Inferior parietal cortex (tissue), 1 donor: ENCODE data around the gene COPG1.
"Not testable (repeated sequence)": the region's sequence is repeated elsewhere in the genome, so short reads cannot be mapped to it uniquely, and the experiment has no call there.

Source experiments
- DNase-seq: peaks from one replicate; pipeline ENCODE4 v3.0.0-alpha.2; 2016; ENCODE audit errors: extremely low spot score

Gene COPG1

DNA sequence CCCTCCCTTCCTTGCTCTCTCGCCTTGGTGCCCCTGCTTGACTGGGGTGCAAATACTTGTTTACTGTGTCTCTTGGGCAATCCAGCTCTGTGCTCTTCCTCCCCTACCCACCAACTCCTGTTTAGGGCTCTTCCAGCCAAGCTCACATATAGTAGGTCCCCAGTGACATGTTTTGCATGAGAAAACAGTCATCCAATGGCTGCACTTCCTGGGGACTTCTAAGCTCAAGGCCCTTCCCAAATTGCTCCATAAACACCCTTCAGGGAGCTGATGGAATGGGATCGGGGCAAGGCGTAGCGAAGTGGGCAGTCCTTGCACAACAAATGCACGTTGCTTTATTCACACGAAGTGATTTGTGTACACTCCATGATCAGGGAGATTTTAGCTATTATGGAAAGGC, 9.4 kb upstream of the COPG1 start:
- DNase-seq = no peak

- no peak for DNase-seq
These were observed 9.0 kb upstream of the COPG1 start for GRCh38 chr3:129240436-129240835.

GRCh38 chr3:129245141-129245540, 4.3 kb upstream of the COPG1 start:
- DNase-seq = no peak

DNA sequence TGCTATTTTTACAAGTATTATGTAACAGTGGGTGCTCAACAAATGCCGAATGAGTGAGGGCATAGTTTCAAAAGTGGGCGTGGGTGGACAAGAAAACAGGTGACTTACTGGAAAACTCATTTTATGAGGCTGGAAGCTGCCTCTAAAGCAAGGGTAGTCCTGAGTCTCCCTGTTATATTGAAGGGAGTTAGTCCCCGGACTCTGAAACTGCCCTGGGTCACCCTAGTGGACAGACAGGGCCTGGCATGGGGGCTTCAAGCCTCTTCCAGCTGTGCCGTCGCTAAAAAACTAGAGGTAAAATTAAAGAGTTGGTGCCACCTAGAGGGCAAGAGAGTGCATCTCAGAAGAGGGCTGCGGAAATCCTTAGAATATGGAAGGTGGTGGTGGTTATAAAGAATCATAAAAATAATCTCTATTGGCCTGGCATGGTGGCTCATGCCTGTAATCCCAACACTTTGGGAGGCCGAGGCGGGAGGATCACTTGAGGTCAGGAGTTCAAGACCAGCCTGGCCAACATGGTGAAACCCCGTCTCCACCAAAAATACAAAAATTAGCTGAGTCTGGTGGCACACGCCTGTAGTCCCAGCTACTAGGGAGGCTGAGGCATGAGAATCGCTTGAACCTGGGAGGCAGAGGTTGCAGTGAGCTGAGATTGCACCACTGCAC, 3.6 kb upstream of the COPG1 start:
- DNase-seq = peak; percentile 91

GRCh38 chr3:129246636-129247035, 2.8 kb upstream of the COPG1 start:
- no peak for DNase-seq

GRCh38 chr3:129248286-129248979, 973 bp upstream of the COPG1 start:
- no peak for DNase-seq

- DNase-seq = no peak
These were observed 3.3 kb downstream of the COPG1 start for GRCh38 chr3:129252748-129253147.

- DNase-seq = no peak
These were observed 5.3 kb downstream of the COPG1 start for GRCh38 chr3:129254536-129255230.

GRCh38 chr3:129256270-129256669, 6.9 kb downstream of the COPG1 start:
- no peak for DNase-seq

- no peak for DNase-seq
These were observed 8.2 kb downstream of the COPG1 start for GRCh38 chr3:129257609-129258008.

GRCh38 chr3:129259612-129260477, 10.4 kb downstream of the COPG1 start:
- DNase-seq = no peak

- no peak for DNase-seq
These were observed 11.2 kb downstream of the COPG1 start for GRCh38 chr3:129260606-129261005.

- DNase-seq = no peak
These were observed 12.5 kb downstream of the COPG1 start for GRCh38 chr3:129261894-129262293.

DNA sequence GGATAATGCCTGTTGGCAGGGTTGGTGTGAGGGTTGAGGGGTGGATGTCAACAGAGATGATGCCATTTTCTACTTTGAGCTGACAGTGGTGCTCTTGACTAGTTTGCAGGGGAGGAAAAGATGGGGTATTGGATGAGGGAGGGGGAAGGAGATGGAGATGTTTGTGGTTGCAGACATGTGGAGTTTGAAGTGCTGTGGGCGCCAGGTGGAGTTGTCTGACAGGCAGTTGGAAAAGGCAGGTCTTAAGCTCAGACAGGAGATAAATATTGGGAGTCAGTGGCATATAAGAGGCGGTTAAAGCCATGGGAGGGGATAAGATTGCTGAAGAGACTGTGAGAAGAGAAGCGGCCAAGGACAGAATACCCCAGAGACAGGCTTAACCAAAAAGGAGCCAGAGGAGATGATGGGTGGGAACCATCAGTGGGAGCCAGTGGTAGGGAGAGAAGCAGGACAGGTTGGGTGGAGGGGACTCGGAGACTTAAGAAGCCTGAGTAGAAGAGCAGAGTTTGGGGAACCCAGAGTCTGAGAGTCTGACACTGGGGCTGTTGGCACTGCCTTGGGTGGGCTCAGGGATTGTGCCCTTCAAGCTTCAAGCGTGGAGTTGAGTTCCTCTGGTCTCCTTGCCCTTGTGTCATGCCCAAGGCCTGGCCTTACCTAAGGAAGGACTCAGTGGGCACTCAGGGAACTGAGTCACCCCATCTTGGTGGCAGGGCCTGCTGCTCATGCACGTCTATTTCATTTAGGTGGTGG, 13.9 kb downstream of the COPG1 start:
- DNase-seq = no peak

GRCh38 chr3:129264994-129265393, 15.6 kb downstream of the COPG1 start:
- DNase-seq = not testable (repeated sequence)

DNA sequence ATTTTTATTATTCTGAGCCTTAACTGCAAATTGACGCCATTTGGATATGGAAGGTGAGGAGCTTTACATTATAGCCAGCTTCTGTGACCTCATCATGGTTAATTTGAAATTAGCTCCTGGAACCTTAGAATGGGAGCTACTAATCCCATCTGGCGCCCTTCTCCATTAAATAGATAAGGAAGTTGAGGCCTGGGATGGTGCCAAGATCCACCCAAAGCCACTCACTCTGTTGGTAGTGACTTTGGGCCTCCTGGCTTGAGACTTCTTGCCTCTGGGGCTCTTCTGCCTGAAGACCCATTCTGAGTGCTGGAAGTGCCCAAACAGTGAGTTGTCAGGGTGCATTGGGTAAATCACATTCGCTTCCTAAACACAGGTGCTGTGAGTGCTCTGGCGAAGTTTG, 17.2 kb downstream of the COPG1 start:
- DNase-seq = no peak

GRCh38 chr3:129268396-129268795, 19.0 kb downstream of the COPG1 start:
- no peak for DNase-seq

- DNase-seq = no peak
These were observed 22.3 kb downstream of the COPG1 start for GRCh38 chr3:129271674-129272073.

DNA sequence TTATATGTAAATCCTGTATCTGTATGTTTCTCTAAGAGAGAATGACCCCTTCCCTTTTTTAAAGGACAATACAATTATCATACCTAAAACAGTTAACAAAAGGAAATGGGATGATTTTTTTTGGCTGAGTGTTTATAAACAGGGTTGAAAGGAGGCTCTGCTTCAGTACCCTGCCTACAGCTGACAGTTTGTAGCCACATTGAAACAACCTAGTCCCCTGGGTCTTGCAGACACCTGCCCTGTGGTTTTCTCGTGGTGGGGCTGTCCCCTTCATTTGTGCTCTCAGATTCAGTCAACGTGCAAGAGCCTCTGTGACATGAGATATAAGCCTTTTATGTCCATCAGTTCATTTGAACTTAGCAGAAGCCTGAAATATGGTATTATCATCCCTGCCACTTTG, 27.0 kb downstream of the COPG1 start:
- no peak for DNase-seq

DNA sequence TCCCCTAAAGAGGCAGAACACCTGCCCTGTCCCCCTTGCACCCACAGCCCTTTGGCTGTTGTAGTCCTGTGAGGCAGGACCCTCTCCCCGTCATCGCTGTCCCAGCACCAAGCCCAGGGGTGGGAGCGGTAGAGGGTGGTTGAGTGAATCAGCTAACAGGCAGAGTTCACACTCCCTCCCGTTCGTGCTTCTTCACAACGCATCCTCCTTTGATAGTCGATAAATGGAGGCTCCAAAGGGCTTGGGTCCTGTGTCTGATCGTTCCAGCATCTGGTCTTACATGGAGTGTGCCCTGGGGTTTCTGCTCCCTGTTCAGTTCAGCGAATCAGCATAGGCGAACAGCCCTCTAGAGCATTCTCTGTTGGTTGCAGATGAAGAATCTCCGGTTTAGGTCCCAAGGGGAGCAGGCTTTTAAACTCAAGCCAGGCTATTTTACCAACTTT, 28.4 kb downstream of the COPG1 start:
- DNase-seq = no peak

GRCh38 chr3:129278439-129278965, 29.1 kb downstream of the COPG1 start, which contains the start of gene HMCES:
Gene HMCES (plus strand): TSS chr3:129278870. CDS start chr3:129279733, 863 bp downstream.
- DNase-seq = peak; percentile 83
